K562 (cell line): Measurements from ENCODE around the gene DAGLA. TPM values are rescaled to one million over a fixed set of nuclear protein-coding genes. Genes with fewer than 3 reads are reported as not detected.

Experiments
- C11orf30 ChIP-seq: fragments of 450-650 bp; IDR thresholded peaks from 2 replicates; pipeline ENCODE4 v1.6.1; 2016; ENCODE audit warnings: low read depth, mild to moderate bottlenecking
- EGR1 ChIP-seq: fragments of 450-650 bp; conservative IDR thresholded peaks from 2 replicates; pipeline ENCODE4 v1.6.1; 2017; ENCODE audit warnings: mild to moderate bottlenecking
- ETV1 ChIP-seq: fragments of 450-650 bp; conservative IDR thresholded peaks from 2 replicates; pipeline ENCODE4 v1.6.1; 2016; ENCODE audit warnings: missing genetic modification characterization, control low read depth, low read depth, missing compliant biosample characterization
- ETV6 ChIP-seq, 3 experiments: fragments of 150-350 bp in 1 of 3; sonication (generic) in 1 of 3; formaldehyde crosslinking in 1 of 3; IDR thresholded peaks; 2 replicates each; pipeline versions ENCODE4 v1.6.1 to v1.8.0; 2014 to 2022; ENCODE audit warnings: borderline replicate concordance in 2 of 3, low read depth in 2 of 3, antibody characterized with exemption in 1 of 3, low read length in 1 of 3, mild to moderate bottlenecking in 1 of 3, missing genetic modification reagents in 1 of 3
- FOXA1 ChIP-seq: fragments of 450-650 bp; IDR thresholded peaks from 2 replicates; pipeline ENCODE4 v1.6.1; 2016; ENCODE audit warnings: mild to moderate bottlenecking, borderline replicate concordance
- HDAC3 ChIP-seq: fragments of 450-650 bp; IDR thresholded peaks from 2 replicates; pipeline ENCODE4 v1.6.1; 2018; ENCODE audit warnings: borderline replicate concordance, mild to moderate bottlenecking, moderate library complexity; ENCODE audit not compliant: partially characterized antibody
- KAT8 ChIP-seq: fragments of 450-650 bp; IDR thresholded peaks from 2 replicates; pipeline ENCODE4 v1.6.1; 2016; ENCODE audit warnings: low read depth, mild to moderate bottlenecking
- MBD1 ChIP-seq: fragments of 250-450 bp; sonication (Bioruptor Pico); IDR thresholded peaks from 2 replicates; pipeline ENCODE4 v1.8.0; 2022; ENCODE audit warnings: inconsistent platforms
- MCM7 ChIP-seq, 2 experiments: fragments of 450-650 bp; IDR thresholded peaks; 2 replicates each; pipeline ENCODE4 v1.6.1; 2016 to 2018
- POLR2G ChIP-seq: fragments of 200-400 bp; formaldehyde crosslinking; IDR thresholded peaks from 2 replicates; pipeline ENCODE4 v1.6.1; 2017; ENCODE audit warnings: low read depth, mild to moderate bottlenecking, antibody characterized with exemption, low read length, moderate library complexity
- RBM22 ChIP-seq: fragments of 200-400 bp; formaldehyde crosslinking; IDR thresholded peaks from 2 replicates; pipeline ENCODE4 v1.6.1; 2018; ENCODE audit warnings: low read length, low read depth; ENCODE audit not compliant: poor library complexity, severe bottlenecking
- RCOR1 ChIP-seq, 2 experiments: IDR thresholded peaks; 2 replicates each; pipeline ENCODE4 v1.6.1; 2012; ENCODE audit warnings: low read depth in 2 of 2, low read length in 2 of 2, borderline replicate concordance in 1 of 2, improper control_type of control experiment in 1 of 2
- RFX7 ChIP-seq: fragments of 250-450 bp; sonication (Bioruptor Pico); IDR thresholded peaks from 2 replicates; pipeline ENCODE4 v1.5.1; 2021; ENCODE audit warnings: mild to moderate bottlenecking
- RHOXF2B ChIP-seq: fragments of 250-450 bp; sonication (Bioruptor Pico); conservative IDR thresholded peaks from 2 replicates; pipeline ENCODE4 v1.5.1; 2021
- SAFB ChIP-seq: fragments of 200-400 bp; formaldehyde crosslinking; IDR thresholded peaks from 2 replicates; pipeline ENCODE4 v1.6.1; 2017; ENCODE audit warnings: low read depth, low read length, borderline replicate concordance
- SMAD3 ChIP-seq: fragments of 450-650 bp; formaldehyde crosslinking; conservative IDR thresholded peaks from 2 replicates; pipeline ENCODE4 v1.4.0; 2020; ENCODE audit warnings: mild to moderate bottlenecking
- TCF3 ChIP-seq: sonication (generic); formaldehyde crosslinking; IDR thresholded peaks from 2 replicates; pipeline ENCODE4 v1.4.0; 2020; ENCODE audit warnings: mild to moderate bottlenecking, missing genetic modification reagents
- TSC22D4 ChIP-seq: fragments of 450-650 bp; IDR thresholded peaks from 2 replicates; pipeline ENCODE4 v1.6.1; 2016; ENCODE audit warnings: missing genetic modification characterization, missing biosample characterization, control low read depth
- ZKSCAN8 ChIP-seq: fragments of 200-800 bp; sonication (Bioruptor generic); IDR thresholded peaks from 2 replicates; pipeline ENCODE4 v1.6.1; 2016; ENCODE audit warnings: missing genetic modification characterization, missing compliant biosample characterization
- ZNF274 ChIP-seq: IDR thresholded peaks from 2 replicates; pipeline ENCODE4 v1.6.1; 2011; ENCODE audit warnings: low read depth, mild to moderate bottlenecking, low read length, moderate library complexity, borderline replicate concordance
- polyA plus RNA-seq, 8 experiments: library from polyadenylated mRNA; depleted of rRNA in 4 of 8; stranded (reverse) in 5 of 8; unstranded in 3 of 8; fragments of >200 nt; fragmentation: Nextera tagmentation in 2 of 8; fragmentation: Illumina TruSeq in 1 of 8; extraction: Ambion mirVana in 2 of 8; extraction: Trizol in 1 of 8; gene quantifications; 2 replicates each; pipeline versions ENCODE4 v1.2.1 to v1.2.3, GENCODE V29; 2011 to 2014; ENCODE audit warnings: inconsistent platforms in 1 of 8, missing spikeins in 1 of 8
- total RNA-seq, 7 experiments: library from RNA; depleted of rRNA in 6 of 7; stranded (reverse); fragments of >200 nt in 6 of 7; fragmentation: Illumina TruSeq in 2 of 7; extraction: Trizol in 2 of 7; gene quantifications; 2 replicates each; pipeline versions ENCODE4 v1.2.1 to v1.2.3, GENCODE V29; 2011 to 2021; ENCODE audit warnings: low replicate concordance in 1 of 7
- TF ChIP-seq, protein P1 (sequence below): fragments of 450-650 bp; IDR thresholded peaks from 2 replicates; pipeline ENCODE4 v1.6.1; 2017; ENCODE audit warnings: antibody characterized with exemption, mild to moderate bottlenecking

DAGLA gene
- total and polyA plus RNA-seq, 9 of the 15 experiments (the other 6 are each of a cell fraction or from before 2014, with no cell fraction given), result 0.03 to 0.16 (median 0.04) TPM; not detected in 4

DNA sequence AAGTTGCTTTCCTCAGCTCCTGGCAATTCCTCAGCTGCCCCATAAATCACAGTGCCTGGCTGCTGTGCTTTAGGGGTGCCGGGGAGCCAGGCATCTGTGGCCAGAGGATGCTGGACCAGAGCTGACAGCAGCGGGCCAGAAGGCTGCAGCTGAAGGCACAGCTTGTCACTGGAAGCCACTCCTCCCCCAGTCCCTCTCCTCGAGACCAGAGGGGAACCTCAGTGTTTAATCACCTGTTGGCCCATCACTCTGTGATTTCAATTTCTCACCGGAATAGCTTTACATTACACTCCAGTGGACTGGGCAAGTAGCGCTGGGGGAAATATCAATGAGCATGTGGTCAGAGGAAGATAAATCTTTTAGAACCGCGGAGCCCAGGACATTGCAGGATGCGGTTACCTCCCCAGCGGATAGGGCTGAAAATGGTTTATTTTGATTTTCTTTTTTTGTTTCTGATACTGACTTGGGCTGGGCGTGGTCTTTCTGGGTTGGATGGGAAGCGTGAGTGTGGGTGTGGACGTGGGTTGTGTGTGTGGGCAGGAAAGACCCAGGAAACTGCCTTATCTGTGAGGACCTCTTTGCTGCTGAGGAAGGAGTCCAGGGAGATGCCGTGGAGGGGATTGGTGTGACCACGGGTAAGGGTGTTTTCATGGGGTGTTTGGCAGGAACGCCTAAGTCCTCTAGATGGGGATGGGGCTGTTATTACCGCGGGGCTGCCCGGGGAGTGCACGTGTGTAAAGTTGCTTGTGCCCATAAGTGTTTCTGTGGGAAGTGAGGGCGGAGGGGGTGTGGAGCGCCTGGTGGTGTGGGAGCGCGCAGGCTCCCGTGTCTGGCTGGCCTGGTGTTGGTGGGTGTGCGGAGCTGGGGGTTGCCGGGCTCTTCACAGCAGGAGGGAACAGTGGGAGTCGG is 4.0 kb downstream of the DAGLA start (continued):
- TF ChIP-seq C11orf30 (no peak), RHOXF2B (CRISPR knock-in tag) (no peak), ETV1 (peak; percentile 69), RCOR1 (IDR thresholded peaks at IDR 0.05; ENCODE audit: borderline replicate concordance in 1 of 2, low read depth in 2 of 2, low read length in 2 of 2) (peak in 1 of 2 experiments; percentile 82; a peak in 2 of 4 replicates), SAFB (0 out of 2 replicates have a peak, but pooled peaks have one; percentile 15), ZNF274 (no peak), ETV6 (IDR thresholded peaks at IDR 0.05; ENCODE audit: borderline replicate concordance in 1 of 2, low read depth in 2 of 2, low read length in 1 of 2) (no peak), ETV6 (CRISPR knock-in tag; IDR thresholded peaks at IDR 0.05; ENCODE audit: borderline replicate concordance) (no peak), POLR2G (no peak), MBD1 (CRISPR knock-in tag) (no peak), RBM22 (no peak), SMAD3 (CRISPR knock-in tag) (no peak), FOXA1 (no peak), KAT8 (no peak), TSC22D4 (no peak), HDAC3 (no peak), RFX7 (CRISPR knock-in tag) (no peak), MCM7 (IDR thresholded peaks at IDR 0.05) (no peak), TCF3 (CRISPR knock-in tag) (peak; percentile 38; the same call in 1 of the 2 replicates), ZKSCAN8 (CRISPR knock-in tag) (no peak), EGR1 (peak; percentile 75)
- TF ChIP-seq, protein P1, sequence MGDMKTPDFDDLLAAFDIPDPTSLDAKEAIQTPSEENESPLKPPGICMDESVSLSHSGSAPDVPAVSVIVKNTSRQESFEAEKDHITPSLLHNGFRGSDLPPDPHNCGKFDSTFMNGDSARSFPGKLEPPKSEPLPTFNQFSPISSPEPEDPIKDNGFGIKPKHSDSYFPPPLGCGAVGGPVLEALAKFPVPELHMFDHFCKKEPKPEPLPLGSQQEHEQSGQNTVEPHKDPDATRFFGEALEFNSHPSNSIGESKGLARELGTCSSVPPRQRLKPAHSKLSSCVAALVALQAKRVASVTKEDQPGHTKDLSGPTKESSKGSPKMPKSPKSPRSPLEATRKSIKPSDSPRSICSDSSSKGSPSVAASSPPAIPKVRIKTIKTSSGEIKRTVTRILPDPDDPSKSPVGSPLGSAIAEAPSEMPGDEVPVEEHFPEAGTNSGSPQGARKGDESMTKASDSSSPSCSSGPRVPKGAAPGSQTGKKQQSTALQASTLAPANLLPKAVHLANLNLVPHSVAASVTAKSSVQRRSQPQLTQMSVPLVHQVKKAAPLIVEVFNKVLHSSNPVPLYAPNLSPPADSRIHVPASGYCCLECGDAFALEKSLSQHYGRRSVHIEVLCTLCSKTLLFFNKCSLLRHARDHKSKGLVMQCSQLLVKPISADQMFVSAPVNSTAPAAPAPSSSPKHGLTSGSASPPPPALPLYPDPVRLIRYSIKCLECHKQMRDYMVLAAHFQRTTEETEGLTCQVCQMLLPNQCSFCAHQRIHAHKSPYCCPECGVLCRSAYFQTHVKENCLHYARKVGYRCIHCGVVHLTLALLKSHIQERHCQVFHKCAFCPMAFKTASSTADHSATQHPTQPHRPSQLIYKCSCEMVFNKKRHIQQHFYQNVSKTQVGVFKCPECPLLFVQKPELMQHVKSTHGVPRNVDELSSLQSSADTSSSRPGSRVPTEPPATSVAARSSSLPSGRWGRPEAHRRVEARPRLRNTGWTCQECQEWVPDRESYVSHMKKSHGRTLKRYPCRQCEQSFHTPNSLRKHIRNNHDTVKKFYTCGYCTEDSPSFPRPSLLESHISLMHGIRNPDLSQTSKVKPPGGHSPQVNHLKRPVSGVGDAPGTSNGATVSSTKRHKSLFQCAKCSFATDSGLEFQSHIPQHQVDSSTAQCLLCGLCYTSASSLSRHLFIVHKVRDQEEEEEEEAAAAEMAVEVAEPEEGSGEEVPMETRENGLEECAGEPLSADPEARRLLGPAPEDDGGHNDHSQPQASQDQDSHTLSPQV, result no peak
